T-helper 1 cell treated with Interleukin-12 subunit alpha and Interleukin-12 subunit beta and Interleukin-4 antibody, amounts not matched to agents 30 ng/mL and 1 ng/mL, for 36 hours (primary cell): Measurements from ENCODE around the gene SYNGR4. TPM values are rescaled to one million over a fixed set of nuclear protein-coding genes. Genes with fewer than 3 reads are reported as not detected.
"Not testable (repeated sequence)": the region's sequence is repeated elsewhere in the genome, so short reads cannot be mapped to it uniquely, and the experiment has no call there.

ENCODE experiments used
- intact Hi-C: fragments of 100-400 bp; cut with micrococcal nuclease; formaldehyde crosslinking; loops from one replicate; pipeline ENCODE4 v1.15.1; 2024
- total RNA-seq: library from RNA; stranded (reverse); gene quantifications from 2 replicates; pipeline ENCODE4 v1.2.3, GENCODE V29; 2022

SYNGR4 gene
- total RNA-seq, 1 donor from 2014 or later: not detected

DNA sequence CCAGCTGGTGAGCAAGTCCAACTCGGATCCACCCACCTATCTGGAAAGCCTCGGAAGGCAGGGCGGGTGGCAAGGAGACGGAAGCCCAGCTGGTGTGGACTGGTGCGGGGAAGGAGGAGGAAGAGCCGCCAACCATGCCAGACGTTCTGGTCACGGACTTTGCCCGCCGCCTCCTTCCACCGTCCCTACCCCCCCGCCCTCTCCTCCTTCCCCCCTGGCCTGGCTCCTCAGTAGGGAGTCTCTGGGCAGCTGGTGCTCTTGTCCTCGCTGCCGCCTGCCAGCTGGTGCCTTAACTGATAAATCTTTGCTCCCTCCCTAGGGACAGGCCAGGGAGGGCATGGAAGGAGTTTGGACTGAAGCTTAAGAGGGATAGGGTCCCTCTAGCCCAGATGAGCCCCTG is 4.8 kb downstream of the SYNGR4 start:
- intact Hi-C loops: no loop called here

DNA sequence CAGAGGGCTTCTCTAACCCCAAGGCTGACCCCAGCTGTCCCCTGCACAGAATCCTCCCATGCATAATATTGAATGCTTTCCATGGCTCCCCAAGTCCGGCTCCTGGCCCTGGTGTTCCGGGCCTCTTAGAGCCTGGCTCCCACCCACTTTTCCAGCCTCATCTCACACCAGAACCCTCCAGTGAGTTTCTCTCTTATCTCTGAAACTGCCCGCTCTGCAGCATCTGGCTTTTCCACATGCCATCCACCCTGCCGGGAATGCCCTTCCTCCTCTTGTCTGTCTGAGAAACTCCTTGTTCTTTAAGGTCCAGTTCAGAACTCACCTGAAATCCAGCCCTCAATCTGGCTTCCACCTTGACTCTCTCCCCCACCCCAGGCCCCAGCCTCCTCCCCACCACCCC is 6.8 kb downstream of the SYNGR4 start:
- intact Hi-C loops: no loop called here

DNA sequence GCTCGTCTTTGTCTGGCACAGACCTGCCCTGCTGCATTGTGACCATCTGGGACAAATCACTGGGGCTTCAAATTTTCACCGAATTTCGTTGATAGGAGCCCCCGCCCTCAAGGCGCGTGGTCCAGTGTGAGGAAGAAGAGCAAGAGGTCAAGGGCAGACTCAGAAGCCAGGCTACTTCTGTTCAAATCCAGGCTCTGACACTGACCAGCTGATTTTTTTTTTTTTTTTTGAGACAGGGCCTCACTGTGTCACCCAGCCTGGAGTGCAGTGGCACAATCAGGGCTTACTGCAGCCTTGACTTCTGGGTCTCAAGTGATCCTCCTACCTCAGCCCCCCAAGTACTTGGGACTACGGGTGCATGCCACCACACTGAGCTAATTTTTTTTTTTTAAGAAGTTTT is 7.2 kb downstream of the SYNGR4 start:
- intact Hi-C loops: no loop called here

DNA sequence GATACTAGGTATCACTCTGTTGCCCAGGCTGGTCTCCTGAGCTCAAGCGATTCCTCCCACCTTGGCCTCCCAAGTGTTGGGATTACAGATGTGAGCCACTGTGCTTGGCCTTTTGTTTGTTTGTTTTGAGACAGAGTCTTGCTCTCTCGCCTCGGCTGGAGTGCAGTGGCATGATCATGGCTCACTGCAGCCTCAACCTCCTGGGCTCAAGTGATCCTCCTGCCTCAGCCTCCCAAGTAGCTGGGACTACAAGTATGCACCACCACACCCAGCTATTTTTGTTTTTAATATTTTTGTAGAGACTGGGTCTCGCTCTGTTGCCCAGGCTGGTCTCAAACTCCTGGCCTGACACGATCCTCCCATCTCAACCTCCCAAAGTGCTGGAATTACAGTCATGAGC is 7.6 kb downstream of the SYNGR4 start:
- intact Hi-C loops: not testable (repeated sequence)

DNA sequence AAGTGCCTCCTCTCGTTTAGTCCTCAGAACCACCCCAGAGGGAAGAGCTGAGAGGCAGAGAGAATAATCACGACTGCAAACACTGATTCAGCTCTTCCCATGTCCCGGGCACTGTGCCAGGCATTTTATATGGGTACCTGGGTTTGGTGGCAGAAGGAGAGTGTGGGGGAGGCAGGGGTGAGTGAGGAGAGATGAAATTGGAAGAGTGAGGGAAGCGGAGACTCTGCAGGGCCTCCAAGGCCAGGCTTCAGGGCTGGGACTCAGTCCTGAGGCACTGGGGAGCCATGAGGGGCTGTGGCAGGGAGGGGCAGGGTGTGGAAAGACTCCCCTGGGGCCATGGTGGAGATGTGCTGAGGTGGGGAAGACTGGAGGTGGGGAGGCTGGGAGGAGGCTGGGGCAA is 8.7 kb downstream of the SYNGR4 start:
- intact Hi-C loops: no loop called here

DNA sequence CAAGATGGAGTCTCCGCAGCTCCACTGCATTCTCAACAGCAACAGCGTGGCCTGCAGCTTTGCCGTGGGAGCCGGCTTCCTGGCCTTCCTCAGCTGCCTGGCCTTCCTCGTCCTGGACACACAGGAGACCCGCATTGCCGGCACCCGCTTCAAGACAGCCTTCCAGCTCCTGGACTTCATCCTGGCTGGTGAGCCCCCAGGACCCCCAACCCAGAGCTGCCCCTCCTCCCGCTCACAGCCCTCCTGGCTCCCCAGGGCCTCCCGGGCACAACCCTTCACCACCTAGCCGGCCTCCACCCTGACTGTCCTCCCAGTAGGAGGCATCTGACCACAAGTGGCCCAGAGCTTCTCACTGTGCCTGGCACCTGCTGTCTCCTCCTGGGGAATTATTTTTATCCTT is 9.4 kb downstream of the SYNGR4 start:
- intact Hi-C loops: no loop called here

DNA sequence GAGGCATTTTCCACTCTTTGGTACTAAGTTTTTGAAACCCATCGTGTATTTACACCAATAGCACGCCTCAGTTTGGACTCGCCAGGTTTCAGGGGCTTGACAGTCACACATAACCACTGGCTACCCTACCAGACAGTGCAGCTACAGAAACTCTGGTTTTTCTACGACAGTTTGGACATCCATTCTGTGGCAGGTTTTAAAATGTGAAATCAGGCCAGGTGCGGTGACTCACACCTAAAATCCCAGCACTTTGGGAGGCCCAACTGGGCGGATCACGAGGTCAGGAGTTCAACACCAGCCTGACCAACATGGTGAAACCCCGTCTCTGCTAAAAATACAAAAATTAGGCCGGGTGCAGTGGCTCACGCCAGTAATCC is 14.0 kb downstream of the SYNGR4 start:
- intact Hi-C loops: loop anchor here (1.0 kb wide), 1 partner anchor 12 kb away; no protein-coding TSS in a partner anchor

DNA sequence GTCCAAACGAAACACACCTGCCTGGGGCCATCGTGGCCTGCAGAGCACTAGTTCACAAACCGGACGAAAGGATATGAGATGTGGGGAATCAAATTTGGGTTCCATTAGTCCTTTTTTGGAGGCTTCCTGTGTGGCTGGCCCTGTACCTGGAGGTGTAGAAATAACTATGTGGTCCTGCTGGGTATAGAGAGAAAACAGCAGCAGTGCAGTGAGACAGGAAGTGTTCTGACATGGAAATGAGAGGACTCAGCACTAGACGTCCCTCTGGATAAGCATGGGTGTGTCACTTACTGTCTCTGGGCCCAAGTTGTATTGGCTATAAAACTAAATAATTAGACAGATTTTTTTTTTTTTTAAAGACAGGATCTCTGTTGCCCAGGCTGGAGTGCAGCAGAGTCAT is 14.9 kb downstream of the SYNGR4 start:
- intact Hi-C loops: no loop called here

DNA sequence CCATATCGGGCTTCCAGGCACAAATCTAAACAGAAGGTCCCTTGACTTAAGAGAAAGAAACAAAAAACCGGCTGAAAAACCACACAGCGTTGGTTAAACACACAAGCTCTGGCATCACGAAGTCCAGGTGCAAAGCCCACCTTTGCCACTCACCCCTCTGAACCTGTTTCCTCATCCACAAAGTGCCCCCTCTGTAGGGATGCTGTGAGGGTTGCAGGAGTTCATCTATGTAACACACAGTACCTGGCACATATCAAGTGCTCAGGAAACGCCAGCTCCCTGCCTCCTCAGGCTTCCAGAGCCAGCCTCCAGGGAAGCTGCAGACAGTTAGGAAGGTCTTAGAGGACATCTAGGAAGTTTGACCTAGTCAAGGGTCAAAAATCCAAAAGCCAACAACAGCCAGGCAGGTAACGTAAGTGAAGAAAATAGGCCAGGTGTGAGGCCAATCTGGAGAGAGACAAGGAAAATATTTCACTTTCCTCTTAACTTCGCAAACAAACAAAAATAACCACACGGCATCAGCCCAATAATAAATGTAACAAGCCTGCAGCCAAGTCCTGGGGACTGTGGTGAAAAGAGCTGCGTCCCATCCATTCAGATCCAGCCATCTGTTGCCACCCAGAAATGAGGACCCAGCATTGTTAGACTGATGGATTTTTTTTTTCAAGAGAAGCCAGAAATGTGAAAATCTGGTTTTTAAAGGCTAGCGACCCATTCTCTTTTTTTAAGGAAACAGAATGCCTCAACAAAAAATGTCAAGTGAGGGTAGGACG is 17.2 kb downstream of the SYNGR4 start:
- intact Hi-C loops: no loop called here

DNA sequence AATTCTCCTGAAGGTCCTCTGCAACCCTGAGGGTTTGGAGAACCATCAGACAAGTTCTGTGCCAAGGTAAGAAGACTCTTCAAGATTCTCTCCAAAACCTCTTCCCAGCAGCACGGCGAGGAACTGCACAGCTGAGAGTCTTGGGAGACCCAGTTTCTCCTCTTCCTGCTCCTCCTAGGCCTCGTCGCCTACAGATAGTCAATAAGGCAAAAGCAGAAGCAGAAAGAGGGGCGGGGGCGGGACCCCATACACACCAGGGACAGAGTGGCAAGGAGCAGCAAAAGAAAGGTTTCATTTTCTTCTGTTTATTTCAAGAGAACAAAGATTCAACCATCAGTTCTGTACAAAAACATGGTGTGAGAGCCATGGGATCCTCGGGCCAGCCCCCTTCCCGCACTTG is 18.1 kb downstream of the SYNGR4 start:
- intact Hi-C loops: no loop called here

DNA sequence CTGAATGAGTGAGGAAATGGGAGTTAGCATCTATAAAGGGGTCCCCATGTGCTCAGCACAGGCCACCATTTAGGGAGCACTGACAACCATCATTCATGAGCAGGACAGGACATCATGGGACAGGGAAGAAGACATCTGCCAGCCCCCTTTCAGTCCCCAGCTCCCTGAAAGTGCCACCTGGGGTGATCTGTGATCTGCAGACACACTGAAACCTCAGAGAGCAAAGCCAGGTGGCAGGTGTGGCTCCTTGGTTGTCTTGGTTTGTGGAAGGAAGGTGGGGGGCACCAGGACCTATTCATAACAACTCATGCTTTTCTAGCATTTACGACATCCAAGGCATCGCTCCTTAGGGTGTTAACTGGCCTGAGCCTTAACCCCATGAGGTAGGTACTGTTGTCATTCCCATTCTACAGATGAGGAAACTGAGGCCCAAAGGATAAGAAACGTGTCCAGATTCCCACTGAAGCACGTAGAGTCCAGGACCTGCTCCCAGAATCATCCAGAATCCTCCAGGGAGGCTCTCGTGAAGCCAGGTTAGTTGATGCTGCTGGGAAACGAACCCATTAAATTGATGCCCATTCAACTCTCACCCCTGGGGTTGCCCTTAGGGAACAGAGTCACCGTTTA is 21.4 kb downstream of the SYNGR4 start:
- intact Hi-C loops: no loop called here

DNA sequence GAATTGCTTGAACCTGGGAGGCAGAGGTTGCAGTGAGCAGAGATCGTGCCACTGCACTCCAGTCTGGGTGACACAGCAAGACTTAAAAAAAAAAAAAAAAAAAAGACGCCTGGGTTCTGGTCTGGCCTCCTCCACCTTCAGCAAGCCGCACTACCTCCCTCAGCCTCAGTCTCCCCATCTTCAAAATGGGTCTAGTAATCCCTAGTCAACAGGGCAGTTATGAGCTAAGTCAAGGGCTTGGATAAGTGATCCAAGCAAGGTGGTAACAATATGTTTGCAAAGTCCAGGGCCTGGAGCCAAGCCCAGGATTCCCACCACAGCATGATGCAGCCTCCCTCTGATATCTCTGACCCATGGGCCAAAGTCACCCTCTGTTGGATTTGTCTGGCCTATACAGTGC is 22.8 kb downstream of the SYNGR4 start:
- intact Hi-C loops: no loop called here

DNA sequence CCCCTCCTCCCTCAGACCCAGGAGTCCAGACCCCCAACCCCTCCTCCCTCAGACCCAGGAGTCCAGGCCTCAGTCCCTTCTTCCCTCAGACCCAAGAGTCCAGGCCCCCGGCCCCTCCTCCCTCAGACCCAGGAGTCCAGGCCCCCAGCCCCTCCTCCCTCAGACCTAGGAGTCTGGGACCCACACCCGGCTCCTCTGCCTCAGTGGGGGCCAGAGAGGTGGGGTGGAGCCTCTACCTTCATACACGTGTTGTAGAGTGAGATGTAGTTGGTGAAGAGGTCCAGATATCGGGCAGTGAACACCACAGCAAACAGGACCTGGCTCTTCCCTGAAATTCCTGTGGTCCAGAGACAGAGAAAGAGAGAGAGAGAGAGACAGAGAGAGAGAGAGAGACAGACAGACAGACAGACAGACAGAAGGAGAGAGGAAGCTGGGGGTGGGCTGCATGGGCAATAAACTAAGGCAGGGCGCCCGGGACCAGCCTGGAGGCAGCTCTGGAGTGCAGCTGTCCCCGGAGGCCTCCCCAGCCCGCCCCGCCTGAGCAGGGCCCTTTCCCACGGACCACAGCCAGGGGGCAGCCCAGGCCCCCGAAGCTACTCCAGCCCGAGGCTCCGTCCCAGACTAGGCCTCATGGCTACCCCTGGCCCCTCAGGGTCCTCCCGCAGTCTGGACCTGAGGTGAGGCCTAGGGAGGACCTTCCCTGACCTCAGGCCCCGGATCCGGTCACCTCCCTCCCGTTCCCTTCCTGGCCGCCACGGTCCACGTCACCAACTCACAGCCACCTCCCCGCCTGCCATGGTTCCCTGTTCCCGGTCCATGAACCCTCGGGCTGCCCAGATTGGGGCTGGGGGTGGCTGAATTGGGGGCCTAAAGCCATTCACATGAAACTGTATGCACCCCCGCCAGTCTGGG is 26.3 kb downstream of the SYNGR4 start:
- intact Hi-C loops: loop anchor here (1.0 to 2.0 kb wide), 9 partner anchors 9 to 102 kb away; partner anchors contain the start of genes CYTH2, GRWD1 and SYNGR4

DNA sequence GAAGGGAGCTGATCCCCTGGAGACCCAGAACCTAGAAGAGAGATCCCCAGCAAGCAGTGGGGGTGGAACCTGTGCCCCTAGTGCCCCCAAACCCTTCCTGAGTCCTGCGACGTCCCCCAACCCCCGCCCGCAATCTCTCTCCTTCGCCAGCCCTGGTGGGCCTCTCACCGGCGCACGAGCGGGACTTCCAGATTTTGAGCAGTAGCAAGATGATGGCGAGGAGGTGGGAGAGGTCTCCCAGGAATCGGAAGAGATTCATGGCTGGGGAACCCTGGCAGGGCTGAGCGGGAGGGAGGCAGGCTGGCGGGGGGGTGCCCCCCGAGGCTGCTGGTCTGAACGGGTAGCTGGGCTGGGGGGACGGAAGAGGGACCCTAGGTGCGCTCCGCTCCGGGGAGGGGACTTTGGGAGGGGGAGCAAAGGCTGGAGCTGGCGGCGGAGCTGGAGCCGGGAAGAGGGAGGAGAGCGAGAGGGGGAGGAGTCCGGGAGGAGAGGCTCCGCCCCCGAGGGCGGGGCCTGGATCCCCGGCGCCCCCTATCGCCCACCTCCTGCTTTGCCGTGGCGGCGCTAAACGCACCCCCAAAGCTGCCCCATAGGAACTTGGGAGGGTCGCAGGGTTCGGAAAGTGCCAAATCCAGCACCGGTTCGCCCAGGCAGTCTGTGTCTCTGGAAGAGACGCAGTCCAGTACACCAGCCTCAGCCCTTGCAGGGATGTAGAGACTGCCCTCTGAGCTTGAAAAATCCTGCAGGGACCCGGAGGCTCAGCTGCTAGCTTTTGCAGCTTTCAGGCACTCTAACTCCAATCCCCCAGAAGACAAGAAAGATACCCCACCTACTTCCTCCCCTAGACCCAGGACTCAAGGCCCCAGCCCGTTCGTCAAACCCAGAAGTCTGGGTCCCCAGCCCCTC is 27.2 kb downstream of the SYNGR4 start, which contains the start of gene KDELR1:
Gene KDELR1 (minus strand): TSS at position 452 of the 906 bp plus-strand sequence. CDS start 193 bp downstream, at position 259.
- intact Hi-C loops: loop anchor here (1.0 to 2.0 kb wide), 8 partner anchors 8 to 101 kb away; partner anchors contain the start of genes CYTH2, GRWD1 and SYNGR4

DNA sequence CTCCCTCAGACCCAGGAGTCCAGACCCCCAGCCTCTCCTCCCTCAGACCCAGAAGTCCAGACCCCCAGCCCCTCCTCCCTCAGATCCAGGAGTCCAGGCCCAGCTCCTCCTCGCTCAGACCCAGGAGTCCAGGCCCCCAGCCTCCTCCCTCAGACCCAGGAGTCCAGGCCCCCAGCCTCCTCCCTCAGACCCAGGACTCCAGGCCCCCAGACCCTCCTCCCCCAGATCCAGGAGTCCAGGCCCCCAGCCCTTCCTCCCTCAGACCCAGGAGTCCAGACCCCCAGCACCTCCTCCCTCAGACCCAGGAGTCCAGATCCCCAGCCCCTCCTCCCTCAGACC is 27.8 kb downstream of the SYNGR4 start:
- intact Hi-C loops: not testable (repeated sequence)

DNA sequence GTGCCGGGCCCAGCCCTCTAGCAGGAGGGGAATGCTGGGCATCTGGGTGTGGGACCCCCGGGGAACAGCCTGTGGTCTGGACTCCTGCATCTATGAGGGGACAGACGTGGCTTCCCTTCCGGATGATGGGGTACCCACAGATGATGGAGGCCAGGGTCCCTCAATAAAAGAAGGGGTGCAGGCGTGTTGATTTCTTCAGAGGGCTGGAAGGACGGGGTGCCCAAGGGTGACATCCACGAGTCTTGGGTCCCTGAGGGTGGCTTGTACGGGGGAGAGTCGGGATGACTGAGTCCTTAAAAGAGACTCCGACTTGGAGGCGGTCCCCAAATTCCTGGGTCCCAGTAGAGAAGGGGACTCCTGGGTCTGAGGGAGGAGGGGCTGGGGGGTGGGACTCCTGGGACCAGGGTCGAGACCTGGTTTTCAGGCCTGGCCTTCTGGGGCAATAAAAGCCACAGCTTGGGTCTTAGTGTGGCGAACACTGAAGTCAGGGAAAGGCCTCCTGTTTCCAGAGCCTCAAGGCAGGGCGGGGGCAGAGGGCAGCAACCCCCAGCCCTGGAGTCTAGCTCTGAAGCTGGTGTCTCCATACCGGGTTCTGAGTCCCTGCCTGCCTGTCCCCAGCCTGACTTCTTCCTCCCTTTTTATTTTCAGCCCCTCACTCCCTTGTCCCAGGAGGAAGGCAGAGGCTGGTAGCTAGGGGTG is 28.8 kb downstream of the SYNGR4 start:
- intact Hi-C loops: no loop called here

DNA sequence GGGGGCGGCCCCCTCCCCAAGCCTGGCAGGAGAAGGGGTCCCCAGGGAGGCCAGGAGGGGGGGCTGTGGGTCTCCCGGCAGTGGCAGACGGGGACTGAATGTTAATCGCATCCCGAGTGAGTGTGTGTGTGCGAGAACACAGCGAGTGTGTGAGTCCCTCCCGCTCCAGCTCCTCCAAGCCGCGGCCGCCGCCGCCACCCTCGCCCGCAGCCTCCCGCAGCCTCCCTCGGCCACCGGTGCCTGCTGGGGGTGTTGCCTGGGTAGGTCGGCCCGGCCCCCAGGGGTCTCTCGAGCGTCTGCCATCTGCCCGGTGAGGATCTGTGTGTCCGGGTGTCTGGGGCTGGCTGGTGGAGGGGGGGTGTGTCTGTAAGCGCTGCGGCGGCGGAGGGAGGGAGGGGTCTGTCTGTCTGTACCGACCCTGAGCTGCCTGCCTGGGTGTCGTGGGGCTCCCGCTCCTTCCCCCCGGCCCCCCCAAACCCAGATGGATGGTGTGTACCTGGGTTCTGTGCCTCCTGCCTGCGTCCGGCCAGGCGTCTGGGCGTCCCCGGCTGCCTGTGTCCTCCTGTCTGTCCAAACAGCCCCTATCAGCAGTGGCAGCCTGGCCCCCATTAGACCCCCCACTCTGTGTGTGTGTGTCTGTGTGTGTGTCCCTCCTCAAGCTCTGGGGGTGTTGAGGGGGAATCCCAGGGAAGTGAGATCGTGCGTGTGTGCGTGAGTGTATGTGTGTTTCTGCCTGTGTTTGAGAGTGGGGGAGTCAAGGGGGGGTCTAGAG is 29.6 kb downstream of the SYNGR4 start, which contains the start of gene GRIN2D:
Gene GRIN2D (plus strand): TSS at position 110 of the 772 bp plus-strand sequence. CDS start 4,725 bp downstream, outside the sequence.
- intact Hi-C loops: no loop called here

DNA sequence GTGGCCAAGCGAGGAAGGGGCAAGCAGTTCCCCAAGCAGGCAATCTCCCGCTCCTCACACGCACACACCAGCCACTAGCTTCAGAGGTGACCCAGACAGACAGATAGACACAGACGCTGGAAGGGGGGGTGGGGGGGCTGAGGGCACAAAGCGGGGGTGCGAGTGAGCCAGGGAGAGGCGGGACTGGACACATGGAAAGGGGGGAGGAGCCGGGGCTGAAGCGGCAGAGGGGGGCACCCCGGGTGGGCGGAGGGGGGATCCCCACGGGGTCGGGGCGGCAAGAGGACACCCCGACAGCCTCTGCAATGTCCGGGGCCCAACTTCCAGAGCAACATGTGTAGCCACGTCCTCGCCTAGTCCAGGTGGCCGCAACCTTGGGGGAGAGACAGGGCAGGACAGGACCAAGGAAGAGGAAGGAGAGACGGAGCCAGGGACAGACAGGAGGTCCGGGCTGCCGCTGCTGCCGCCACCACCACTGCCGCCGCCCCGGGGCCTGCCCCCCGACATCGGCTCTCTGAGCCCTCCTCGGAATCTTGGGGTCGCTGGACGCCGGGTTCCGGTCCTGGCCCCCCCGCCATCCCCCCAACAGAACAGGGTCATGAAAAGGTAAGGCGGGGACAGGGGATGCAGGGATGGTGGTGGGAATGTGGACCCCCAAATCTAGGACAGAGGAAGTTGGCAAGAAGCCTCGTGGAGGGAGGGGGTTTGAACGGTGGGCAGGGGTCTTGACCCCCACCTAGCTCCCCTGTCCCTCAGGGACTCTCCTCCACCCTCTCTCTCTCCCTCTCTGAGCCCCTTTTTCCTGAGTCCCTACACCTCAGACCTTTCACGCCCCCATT is 30.4 kb downstream of the SYNGR4 start:
- intact Hi-C loops: no loop called here

DNA sequence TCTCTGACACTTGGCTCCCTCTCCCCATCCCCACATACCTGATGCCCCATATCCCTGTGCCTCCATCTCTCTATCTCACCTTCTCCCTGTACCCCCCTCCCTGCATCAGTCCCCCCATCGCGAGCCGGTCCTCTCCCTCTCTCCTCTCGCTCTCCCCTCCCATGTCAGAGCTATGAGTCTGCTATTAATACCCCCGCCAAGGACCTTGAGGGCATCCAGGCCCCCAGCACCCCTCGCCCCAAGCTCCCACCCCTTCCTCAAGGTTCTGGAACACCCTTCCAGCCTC is 30.9 kb downstream of the SYNGR4 start:
- intact Hi-C loops: no loop called here
